ENCODE measurements around the gene PELI2.

DNA sequence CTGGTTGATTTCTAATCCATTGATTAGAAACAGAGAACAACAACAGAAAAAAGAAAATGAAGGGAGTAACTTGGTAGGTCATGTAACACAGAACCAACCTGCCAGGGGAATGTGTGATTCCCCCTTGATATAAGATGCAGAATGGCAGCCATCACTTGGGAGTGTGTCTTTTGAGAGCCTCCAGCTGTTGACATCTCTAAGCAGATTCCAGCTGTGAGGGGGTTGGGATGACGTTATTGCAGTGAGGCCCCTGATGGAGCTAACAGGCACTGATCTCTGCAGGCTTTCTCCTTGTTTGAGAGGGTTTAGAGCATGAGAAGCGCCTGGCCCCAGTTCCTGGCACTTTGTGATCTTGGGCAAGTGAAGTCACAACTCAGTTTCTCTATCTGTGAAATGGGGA, 124.9 kb downstream of the PELI2 start:
- no peak for TF ChIP-seq CTCF (IDR thresholded peaks at IDR 0.05)
- TF ChIP-seq POLR2A (IDR thresholded peaks at IDR 0.05): no peak
